Smooth muscle cell of bladder (primary cell): Measurements from ENCODE around the gene RHBDL3. TPM values are rescaled to one million over a fixed set of nuclear protein-coding genes. Genes with fewer than 3 reads are reported as not detected.

Experiments used
- total RNA-seq: library from RNA; depleted of rRNA; stranded (reverse); fragments of >200 nt; gene quantifications from 2 replicates; pipeline ENCODE4 v1.2.3, GENCODE V29; 2014

The RHBDL3 gene, protein sequence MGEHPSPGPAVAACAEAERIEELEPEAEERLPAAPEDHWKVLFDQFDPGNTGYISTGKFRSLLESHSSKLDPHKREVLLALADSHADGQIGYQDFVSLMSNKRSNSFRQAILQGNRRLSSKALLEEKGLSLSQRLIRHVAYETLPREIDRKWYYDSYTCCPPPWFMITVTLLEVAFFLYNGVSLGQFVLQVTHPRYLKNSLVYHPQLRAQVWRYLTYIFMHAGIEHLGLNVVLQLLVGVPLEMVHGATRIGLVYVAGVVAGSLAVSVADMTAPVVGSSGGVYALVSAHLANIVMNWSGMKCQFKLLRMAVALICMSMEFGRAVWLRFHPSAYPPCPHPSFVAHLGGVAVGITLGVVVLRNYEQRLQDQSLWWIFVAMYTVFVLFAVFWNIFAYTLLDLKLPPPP
- under 0.01 TPM in 2 replicates for total RNA-seq

DNA sequence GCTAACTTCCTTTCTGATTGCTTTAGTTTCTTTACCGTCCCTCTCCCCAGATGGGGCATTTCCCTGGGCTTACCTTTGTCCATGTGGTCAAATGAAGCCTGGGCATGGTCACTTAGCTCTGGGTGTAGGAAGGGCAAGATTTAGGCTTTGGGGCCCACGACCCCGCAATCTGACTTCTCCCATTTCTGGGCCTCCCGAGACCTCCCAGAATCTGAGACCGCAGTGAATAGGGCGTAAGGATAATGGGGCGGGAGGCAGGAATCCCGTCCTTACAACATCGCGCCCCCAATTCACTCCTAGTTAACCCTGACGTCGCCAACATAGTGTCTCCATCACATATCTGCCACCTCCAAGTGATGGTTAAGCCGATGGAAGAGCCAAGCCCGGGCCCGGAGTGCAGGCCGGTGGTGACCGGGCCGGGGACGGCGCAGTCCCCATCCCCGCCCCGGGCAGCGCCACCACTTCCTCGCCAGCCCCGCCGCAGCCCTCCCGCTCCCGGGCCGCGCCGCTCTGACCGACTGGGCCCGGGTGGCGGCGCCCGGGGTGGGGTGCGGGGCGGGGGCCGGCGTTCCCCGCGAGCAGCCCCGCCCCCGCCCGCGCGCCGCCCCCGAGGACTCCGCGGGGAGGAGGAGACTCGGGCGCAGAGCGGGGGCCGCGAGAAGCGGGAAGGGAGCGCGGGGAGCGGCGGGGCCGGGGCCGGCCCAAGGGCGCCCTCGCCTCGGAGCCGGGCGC lies at the start of gene RHBDL3:
TSS of gene RHBDL3 (plus strand) at position 641 of the 732 bp plus-strand sequence. CDS start 358 bp downstream, outside the sequence.

DNA sequence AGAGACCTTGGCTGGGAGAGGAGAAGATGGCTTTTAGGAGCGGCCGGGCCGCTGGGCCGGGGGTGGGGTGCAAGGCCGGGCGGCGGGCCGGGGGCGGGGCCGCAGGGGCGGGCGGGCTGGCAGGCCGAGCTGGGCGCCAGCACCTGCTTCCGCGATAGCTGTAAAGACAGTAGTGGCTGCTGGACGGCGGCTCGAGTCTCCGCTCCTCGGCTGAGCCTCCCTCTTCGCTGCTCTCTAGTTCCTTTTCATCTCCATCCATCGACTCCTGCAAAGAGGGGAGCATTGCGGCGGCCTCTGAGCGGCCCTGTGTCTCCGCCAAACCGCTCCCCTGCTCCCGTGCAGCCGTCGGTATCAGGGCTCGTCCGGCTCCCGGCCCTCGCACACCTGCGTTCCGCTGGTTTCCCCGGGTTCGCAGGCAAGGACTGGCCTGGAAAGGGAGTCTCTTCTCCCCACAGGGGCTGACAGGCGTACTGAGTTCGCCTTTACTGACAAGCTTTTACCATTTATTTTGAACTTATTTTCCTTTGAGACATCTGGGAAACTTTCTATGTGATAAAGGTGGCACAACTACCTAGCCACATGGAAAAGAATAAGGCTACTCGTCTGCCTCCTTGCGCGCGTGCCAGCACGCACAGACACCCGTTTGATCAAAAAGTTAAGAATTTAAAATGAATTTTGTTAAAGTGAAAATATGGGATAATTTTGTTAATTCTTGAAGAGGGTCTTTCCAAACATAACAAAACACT lies 76.4 kb downstream of the RHBDL3 start, which contains the start of gene C17orf75:
TSS of gene C17orf75 (minus strand) at position 317 of the 746 bp plus-strand sequence. CDS start at position 283, 34 bp downstream.

DNA sequence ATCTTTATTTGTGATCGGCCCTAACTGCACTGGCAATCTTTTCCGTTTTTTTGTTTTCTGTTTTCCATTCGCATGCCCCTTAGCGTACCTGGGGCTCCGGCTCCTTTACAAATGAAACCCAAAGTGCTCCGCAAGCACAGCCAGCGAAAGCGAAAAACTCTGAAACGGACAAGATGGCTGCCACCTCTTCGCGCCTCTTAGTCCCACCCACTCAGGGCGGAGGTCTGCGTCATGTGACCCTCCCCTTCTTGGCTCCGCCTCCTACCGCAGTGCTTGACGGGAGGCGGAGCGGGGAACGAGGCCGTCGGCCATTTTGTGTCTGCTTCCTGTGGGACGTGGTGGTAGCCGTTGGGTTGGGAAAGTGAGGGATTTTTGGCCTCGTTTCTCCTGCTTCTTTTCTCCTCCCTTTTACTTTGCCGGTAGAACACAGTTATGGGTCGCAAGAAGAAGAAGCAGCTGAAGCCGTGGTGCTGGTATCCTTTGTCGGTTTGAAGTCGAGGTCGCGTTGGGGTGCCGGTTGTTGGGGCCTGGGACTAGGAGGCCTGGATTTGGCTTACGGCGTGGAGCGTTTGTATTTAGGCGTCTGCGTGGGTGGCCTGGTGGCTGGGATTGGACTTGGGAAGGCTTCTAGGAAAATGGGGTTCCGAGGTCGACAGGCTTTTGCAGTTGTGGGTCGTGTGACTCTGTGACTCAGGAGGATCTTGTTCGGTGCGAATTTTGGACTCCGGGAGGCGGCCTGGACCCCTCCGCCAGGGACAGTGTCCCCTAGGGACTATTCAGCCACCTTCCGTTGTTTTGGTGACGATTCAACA lies 84.4 kb downstream of the RHBDL3 start, which contains the start of gene ZNF207:
TSS of gene ZNF207 (plus strand) at position 304 of the 812 bp plus-strand sequence. CDS start at position 433, 129 bp downstream.

Other genes with a start within 250 kb of the RHBDL3 start
- gene RHOT1, start 123.3 kb upstream of the RHBDL3 start, total RNA-seq: 40.5 and 43.2 TPM in 2 replicates
- 17.1 and 19.1 TPM in 2 replicates for gene C17orf75, start 76.3 kb downstream of the RHBDL3 start, total RNA-seq
- gene ZNF207, start 84.3 kb downstream of the RHBDL3 start, total RNA-seq: 72.4 and 78.9 TPM in 2 replicates
- gene PSMD11, start 178.7 kb downstream of the RHBDL3 start, total RNA-seq: 76.4 and 84.8 TPM in 2 replicates
- 0.28 and 0.55 TPM in 2 replicates for gene CDK5R1, start 221.2 kb downstream of the RHBDL3 start, total RNA-seq